ENCODE data around the gene RNF167. TPM values are rescaled to one million over a fixed set of nuclear protein-coding genes. Genes with fewer than 3 reads are reported as not detected.

The RNF167 gene
- total RNA-seq, 1 donor from 2014 or later: 78.9 TPM

- ATAC-seq (no peak), DNase-seq (ENCODE audit: low spot score) (no peak)
Measured at GRCh38 chr17:4937553-4937952, 2.5 kb upstream of the RNF167 start.

- ATAC-seq (no peak), DNase-seq (ENCODE audit: low spot score) (no peak)
Measured at GRCh38 chr17:4938069-4938491, 2.0 kb upstream of the RNF167 start.

- ATAC-seq (no peak), DNase-seq (ENCODE audit: low spot score) (no peak)
Measured at GRCh38 chr17:4938688-4939545, 1.2 kb upstream of the RNF167 start.

DNA sequence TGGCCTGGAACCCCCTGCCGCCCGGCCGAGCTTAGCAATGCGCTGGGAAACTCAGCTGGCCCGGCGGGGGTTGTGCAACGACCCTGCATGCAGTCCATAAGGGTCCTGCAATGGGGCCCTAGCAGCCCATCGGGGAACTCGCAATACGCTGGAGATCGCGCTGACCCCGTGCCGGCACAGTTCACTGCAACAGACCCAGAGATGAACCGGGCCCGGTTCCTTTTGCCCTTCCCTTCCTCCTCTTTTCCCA, 597 bp upstream of the RNF167 start:
- DNase-seq (ENCODE audit: low spot score) (no peak), ATAC-seq (no peak)

DNA sequence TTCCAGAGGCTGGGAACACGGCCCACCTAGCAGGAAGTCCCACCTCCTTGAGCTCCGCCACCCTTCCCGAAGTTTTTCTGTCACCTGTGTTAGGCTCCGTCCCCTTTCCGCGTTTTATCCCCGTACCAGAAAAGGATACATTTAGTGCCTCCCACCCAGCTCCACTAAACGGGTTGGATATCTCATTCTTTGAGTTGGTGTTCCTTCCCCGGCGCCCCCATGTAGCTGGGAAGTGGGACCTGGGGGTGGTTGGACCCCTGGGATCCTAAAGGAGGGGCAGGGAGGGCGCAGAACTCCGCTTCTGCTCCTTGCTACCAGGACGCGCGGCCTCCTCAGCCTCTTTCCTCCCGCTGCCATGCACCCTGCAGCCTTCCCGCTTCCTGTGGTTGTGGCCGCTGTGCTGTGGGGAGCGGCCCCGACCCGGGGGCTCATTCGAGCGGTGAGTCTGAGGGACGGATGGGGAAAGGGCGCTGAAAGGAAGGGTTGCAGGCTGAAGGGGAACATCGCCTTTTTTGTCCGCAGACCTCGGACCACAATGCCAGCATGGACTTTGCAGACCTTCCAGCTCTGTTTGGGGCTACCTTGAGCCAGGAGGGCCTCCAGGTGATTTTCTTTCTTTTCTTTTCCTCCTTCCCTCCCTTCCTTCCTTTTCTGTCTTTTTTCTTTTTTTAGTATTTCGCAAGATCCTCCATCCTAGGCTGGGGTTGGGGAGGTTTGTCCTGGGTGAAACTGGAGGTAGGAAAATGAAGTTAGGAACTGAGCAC, 669 bp downstream of the RNF167 start:
- DNase-seq (ENCODE audit: low spot score) (no peak), ATAC-seq (peak; percentile 75)

DNA sequence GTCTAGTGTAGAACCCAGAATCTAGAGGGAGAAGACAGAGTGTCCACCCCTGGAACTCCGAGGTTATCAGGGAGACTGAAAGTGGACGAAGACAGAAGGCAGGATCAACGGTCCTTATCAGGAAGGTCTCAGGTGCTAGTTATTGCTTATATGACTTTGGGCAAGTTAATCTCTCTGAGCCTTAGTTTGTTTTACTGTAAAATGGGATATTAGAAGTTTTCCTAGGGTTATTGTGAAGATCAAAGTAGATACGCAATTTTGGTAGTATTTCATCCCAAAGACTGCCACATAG, 1.2 kb downstream of the RNF167 start:
- no peak for DNase-seq (ENCODE audit: low spot score)
- ATAC-seq: no peak

GRCh38 chr17:4942760-4943508, 2.9 kb downstream of the RNF167 start:
- no peak for DNase-seq (ENCODE audit: low spot score)
- ATAC-seq: no peak

- no peak for ATAC-seq
Measured at GRCh38 chr17:4944163-4944553, 4.1 kb downstream of the RNF167 start.

GRCh38 chr17:4944554-4945175, 4.6 kb downstream of the RNF167 start:
- ATAC-seq (no peak), DNase-seq (ENCODE audit: low spot score) (no peak)

More at GRCh38 chr17:4944163-4944553, 4.1 kb downstream of the RNF167 start:
- no peak for DNase-seq (ENCODE audit: low spot score)

GRCh38 chr17:4945176-4945943, 5.3 kb downstream of the RNF167 start:
- DNase-seq (ENCODE audit: low spot score) (peak; percentile 75), ATAC-seq (peak; percentile 4)

- no peak for ATAC-seq
Measured at GRCh38 chr17:4945944-4946280, 5.8 kb downstream of the RNF167 start.

GRCh38 chr17:4946312-4946976, 6.4 kb downstream of the RNF167 start:
- no peak for ATAC-seq
- no peak for DNase-seq (ENCODE audit: low spot score)

More at GRCh38 chr17:4945944-4946280, 5.8 kb downstream of the RNF167 start:
- no peak for DNase-seq (ENCODE audit: low spot score)

DNA sequence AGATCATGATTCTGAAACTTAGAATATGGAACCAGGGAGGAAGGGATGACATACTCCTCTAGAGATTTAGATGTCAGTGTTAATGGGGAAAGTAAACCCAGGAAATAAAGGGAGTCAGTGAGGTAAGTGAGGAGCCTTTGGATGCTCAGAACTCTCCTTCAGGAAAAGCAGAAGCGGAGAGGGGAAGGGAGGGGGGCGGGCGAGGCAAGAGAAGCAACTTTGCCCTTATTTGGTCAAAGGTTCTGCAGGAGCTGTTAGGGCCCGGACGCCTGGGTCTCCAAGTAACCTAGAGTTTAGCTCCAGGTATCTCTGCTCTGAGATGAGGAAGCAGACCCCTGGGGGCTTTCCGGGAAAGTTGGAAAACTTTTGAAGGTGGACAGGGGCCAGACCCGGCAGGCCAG, 6.9 kb downstream of the RNF167 start:
- no peak for DNase-seq (ENCODE audit: low spot score)

GRCh38 chr17:4947411-4948165, 7.5 kb downstream of the RNF167 start:
- ATAC-seq (peak; percentile 27), DNase-seq (ENCODE audit: low spot score) (peak; percentile 73)

More for the DNA sequence above, 6.9 kb downstream of the RNF167 start:
- no peak for ATAC-seq

DNA sequence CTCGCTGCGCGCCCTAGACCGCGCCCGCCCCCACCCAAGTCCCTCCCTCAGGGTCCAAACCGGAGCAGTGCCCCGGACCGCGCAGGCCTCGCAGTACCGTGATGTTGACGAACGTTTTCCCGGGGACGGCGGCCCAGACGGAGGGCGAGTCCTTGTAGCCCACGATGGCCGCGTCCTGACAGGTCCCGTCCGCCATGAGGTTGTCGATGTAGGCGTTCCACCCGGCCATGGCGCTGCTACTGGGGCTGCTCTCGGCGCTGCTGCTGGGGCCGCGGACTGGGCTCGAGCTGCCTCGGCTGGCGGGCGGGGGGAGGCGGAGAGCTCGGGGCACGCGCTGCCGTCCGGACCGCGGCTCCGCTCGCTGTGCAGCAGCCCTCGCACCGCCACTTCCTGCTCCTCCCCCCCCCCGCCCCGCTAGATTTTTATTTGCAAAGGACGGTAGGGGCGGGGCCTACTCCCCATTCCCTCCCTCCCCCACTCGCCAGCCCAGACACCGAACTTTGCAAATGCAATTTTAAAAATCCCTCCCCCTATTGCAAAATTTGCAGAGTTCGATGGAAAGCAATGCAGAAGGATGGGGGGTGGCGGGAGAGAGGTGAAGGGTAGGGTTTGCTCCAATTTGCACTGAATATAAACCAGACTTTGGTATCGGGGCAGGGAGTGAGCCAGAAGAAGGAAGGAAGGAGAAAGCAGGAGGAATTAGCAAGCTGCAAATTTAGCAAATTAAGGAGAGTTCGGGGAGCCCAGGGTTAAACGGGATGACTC, 8.3 kb downstream of the RNF167 start, which contains the start of gene PFN1:
Gene PFN1 (minus strand): TSS at position 365 of the 765 bp plus-strand sequence. CDS start 136 bp downstream, at position 229.
- ATAC-seq: peak; percentile 66
- DNase-seq (ENCODE audit: low spot score): peak; percentile 92

DNA sequence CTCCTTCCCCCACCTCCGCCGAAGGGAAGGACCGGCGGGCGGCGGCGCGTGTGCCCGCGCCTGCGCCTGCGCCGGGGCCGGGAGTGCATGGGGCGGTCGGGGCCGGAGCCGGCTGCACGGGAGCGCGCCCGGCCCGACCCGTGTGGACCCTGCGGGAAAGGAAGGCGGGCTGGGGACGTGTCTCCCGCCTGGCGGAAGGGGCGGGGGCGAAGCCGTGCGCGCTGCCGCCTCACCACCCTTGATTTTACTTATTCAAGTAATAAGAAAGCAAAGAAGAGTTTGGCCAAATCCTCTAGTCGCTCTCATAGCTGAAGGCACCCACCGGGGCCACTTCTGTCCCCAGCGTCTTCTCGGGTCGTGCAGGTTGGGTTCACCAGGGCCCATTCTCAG, 8.9 kb downstream of the RNF167 start:
- DNase-seq (ENCODE audit: low spot score) (peak; percentile 91), ATAC-seq (peak; percentile 65)

DNA sequence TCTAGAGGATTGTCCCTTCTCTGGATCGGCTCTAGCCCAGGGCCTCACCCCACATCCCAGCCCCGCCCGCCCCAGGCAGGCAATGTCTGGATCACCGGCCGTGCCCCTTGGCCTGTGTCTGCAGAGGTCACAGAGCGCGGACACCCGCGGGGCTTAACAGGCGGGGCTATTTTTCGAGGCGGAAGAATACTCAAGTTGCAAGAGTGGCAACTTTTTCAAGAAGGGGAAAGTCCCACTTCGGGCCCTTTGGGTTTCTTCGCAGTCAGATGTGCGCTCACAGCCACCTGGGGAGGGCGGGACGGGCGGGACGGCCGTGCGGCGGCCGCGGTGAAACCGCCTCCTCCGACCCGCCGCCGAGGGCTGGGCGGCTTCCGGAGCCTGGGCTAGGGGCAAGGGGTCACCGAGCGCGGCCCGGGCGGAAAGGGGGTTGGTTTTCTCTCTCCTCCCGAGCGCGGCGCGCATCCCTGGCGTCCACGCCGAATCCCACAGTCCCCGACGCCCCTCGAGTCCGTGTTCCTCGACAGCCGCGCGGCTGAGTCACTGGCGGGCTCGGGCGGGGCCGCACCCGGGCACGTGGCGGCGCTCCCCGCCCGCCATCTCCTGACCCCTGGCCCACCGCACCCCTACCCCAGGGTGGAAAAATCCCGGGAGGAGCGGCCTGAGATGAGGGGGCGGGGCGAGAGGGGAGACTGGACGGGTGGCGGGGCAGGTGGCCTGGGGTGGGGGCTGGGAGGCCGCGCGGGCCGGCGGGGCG, 9.4 kb downstream of the RNF167 start:
- DNase-seq (ENCODE audit: low spot score) (peak; percentile 91), ATAC-seq (peak; percentile 61)
